Measurements from ENCODE around the gene DTNB.
A peak's percentile ranks its signal among the peaks of the same experiment; 100 is the strongest.

DTNB gene

DNA sequence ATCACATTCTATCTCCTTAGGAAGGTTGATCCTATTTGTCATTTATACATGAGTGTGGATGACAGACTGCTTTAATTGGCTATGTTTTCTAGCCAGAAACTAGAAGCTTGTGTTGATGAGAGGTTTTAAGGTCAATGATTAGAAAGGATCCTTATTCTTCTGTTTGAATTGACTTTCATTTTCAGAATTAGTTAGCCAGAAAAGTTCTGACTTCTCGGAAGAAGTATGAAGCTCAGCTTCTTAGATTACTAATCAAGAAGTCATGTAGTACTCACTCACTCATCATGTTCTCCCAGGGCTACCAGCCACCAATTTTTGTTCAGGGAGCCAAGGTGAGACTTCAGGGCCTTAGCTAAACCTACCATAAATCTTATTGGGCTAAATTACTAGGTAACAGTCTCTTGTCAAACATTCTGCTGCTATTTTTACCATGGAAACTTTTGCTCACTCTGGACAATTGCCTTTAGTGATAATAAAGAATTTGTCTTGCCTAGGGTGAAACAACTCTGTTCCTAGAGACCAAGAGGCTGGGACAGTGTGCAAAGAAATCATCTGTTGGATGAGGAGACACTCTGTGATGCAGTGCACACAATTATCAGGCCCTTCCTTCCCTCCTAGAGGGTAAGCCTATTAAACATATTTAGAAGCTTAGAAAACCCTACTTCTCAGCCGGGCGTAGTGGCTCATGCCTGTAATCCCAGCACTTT is 220.0 kb downstream of the DTNB start:
- H3K4me3 ChIP-seq (ENCODE audit: control insufficient read depth, low read depth, low read length), result no peak overlapping the region
- TF ChIP-seq, protein P1, sequence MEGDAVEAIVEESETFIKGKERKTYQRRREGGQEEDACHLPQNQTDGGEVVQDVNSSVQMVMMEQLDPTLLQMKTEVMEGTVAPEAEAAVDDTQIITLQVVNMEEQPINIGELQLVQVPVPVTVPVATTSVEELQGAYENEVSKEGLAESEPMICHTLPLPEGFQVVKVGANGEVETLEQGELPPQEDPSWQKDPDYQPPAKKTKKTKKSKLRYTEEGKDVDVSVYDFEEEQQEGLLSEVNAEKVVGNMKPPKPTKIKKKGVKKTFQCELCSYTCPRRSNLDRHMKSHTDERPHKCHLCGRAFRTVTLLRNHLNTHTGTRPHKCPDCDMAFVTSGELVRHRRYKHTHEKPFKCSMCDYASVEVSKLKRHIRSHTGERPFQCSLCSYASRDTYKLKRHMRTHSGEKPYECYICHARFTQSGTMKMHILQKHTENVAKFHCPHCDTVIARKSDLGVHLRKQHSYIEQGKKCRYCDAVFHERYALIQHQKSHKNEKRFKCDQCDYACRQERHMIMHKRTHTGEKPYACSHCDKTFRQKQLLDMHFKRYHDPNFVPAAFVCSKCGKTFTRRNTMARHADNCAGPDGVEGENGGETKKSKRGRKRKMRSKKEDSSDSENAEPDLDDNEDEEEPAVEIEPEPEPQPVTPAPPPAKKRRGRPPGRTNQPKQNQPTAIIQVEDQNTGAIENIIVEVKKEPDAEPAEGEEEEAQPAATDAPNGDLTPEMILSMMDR (IDR thresholded peaks at IDR 0.05; ENCODE audit: control insufficient read depth, insufficient read depth, low read depth, low read length, missing control alignments), result no peak
- DNase-seq (ENCODE audit: low read depth), result peak; percentile 1

GRCh38 chr2:25448808-25449207 is 224.6 kb downstream of the DTNB start:
- H3K4me3 ChIP-seq (ENCODE audit: control insufficient read depth, low read depth, low read length), result no peak overlapping the region
- TF ChIP-seq, protein P1 (IDR thresholded peaks at IDR 0.05; ENCODE audit: control insufficient read depth, insufficient read depth, low read depth, low read length, missing control alignments), result no peak
- no peak for DNase-seq (ENCODE audit: low read depth)

DNA sequence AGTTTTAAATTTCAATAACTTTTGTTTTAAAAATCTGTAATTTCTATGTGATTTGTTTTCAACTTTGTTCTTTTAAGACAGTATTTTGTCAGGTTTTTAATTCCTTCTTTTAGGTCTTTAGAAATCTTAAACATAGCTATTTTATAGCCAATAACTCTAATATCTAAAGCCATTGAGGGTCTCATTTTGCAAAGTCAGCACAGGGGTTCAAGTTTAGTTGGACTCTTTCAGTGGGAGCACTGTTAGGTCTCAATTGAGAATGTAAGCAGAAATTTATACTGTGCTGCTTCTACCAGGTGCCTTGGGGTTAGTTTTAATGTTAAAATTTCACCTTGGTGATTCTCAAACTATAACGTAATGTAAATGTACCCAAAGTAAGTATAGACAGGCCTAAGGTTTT is 226.4 kb downstream of the DTNB start:
- no peak overlapping the region for H3K4me3 ChIP-seq (ENCODE audit: control insufficient read depth, low read depth, low read length)
- DNase-seq (ENCODE audit: low read depth), result no peak
- TF ChIP-seq, protein P1 (IDR thresholded peaks at IDR 0.05; ENCODE audit: control insufficient read depth, insufficient read depth, low read depth, low read length, missing control alignments), result no peak

DNA sequence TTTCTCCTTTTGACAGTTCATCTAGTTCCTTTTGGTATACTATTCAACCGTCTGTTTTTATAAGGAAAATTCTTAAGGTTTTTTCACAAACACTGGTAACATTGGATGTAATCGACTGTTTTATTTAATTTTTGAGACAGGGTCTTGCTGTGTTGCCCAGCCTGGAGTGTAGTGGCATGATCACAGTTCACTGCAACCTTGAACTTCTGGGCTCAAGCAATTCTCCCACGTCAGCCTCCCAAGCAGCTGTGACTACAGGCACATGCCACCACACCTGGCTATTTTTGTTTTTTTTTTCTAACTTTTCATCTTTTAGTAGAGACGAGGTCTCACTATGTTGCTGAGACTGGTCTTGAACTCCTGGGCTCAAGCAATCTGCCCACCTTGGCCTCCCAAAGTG is 227.3 kb downstream of the DTNB start:
- no peak for DNase-seq (ENCODE audit: low read depth)
- TF ChIP-seq, protein P1 (IDR thresholded peaks at IDR 0.05; ENCODE audit: control insufficient read depth, insufficient read depth, low read depth, low read length, missing control alignments), result no peak
- no peak overlapping the region for H3K4me3 ChIP-seq (ENCODE audit: control insufficient read depth, low read depth, low read length)

GRCh38 chr2:25445464-25445863 is 227.9 kb downstream of the DTNB start:
- DNase-seq (ENCODE audit: low read depth), result no peak
- H3K4me3 ChIP-seq (ENCODE audit: control insufficient read depth, low read depth, low read length), result no peak overlapping the region
- TF ChIP-seq, protein P1 (IDR thresholded peaks at IDR 0.05; ENCODE audit: control insufficient read depth, insufficient read depth, low read depth, low read length, missing control alignments), result no peak

- TF ChIP-seq, protein P1 (IDR thresholded peaks at IDR 0.05; ENCODE audit: control insufficient read depth, insufficient read depth, low read depth, low read length, missing control alignments), result no peak
- H3K4me3 ChIP-seq (ENCODE audit: control insufficient read depth, low read depth, low read length), result no peak overlapping the region
- DNase-seq (ENCODE audit: low read depth), result no peak
Observed at GRCh38 chr2:25444608-25445270, 228.6 kb downstream of the DTNB start.
